HG03025 (cell line): ENCODE data around the gene AFDN.

Experiments used
- ATAC-seq: cut with Tn5 transposase; IDR thresholded peaks from one replicate; pipeline ENCODE4 v1.9.1; 2021; ENCODE audit warnings: mild to moderate bottlenecking, moderate library complexity; ENCODE audit not compliant: unreplicated experiment, low FRiP score

The AFDN gene

GRCh38 chr6:167866642-167867041 lies 39.9 kb downstream of the AFDN start:
- ATAC-seq, result no peak

- ATAC-seq, result no peak
These were observed 43.6 kb downstream of the AFDN start for GRCh38 chr6:167870321-167870720.

- ATAC-seq, result no peak
These were observed 46.0 kb downstream of the AFDN start for GRCh38 chr6:167872538-167873210.

- ATAC-seq, result no peak
These were observed 51.5 kb downstream of the AFDN start for GRCh38 chr6:167877994-167878779.

- no peak for ATAC-seq
These were observed 52.9 kb downstream of the AFDN start for GRCh38 chr6:167879612-167880011.

GRCh38 chr6:167881327-167881726 lies 54.6 kb downstream of the AFDN start:
- no peak for ATAC-seq

GRCh38 chr6:167882244-167882643 lies 55.5 kb downstream of the AFDN start:
- ATAC-seq, result no peak

GRCh38 chr6:167888098-167888497 lies 61.4 kb downstream of the AFDN start:
- ATAC-seq, result no peak

- ATAC-seq, result no peak
These were observed 66.4 kb downstream of the AFDN start for GRCh38 chr6:167892835-167893815.

GRCh38 chr6:167894965-167895364 lies 68.3 kb downstream of the AFDN start:
- ATAC-seq, result no peak

GRCh38 chr6:167896648-167897047 lies 69.9 kb downstream of the AFDN start:
- ATAC-seq, result no peak

- ATAC-seq, result no peak
These were observed 72.1 kb downstream of the AFDN start for GRCh38 chr6:167898673-167899311.

- ATAC-seq, result no peak
These were observed 78.1 kb downstream of the AFDN start for GRCh38 chr6:167904791-167905190.

GRCh38 chr6:167906899-167907298 lies 80.2 kb downstream of the AFDN start:
- no peak for ATAC-seq

GRCh38 chr6:167907837-167908681 lies 81.3 kb downstream of the AFDN start:
- ATAC-seq, result no peak

- no peak for ATAC-seq
These were observed 83.3 kb downstream of the AFDN start for GRCh38 chr6:167910007-167910406.

- ATAC-seq, result no peak
These were observed 83.9 kb downstream of the AFDN start for GRCh38 chr6:167910652-167911051.

GRCh38 chr6:167912494-167912893 lies 85.8 kb downstream of the AFDN start:
- no peak for ATAC-seq

- ATAC-seq, result no peak
These were observed 87.0 kb downstream of the AFDN start for GRCh38 chr6:167913699-167914098.

GRCh38 chr6:167915139-167915538 lies 88.4 kb downstream of the AFDN start:
- no peak for ATAC-seq
